Gastrocnemius medialis (tissue), 4 donors: ENCODE measurements around the gene GGA1. TPM values are rescaled to one million over a fixed set of nuclear protein-coding genes. Genes with fewer than 3 reads are reported as not detected.

Experiments
- ATAC-seq, 2 donors: fragments of 150-250 bp; one replicate each; pipeline ENCODE4 v1.9.1; 2016
- DNase-seq, 2 donors: peaks; one replicate each; pipeline ENCODE4 v3.0.0-alpha.2; 2019
- H3K27ac ChIP-seq, 4 donors: fragments of 200-600 bp; sonication (generic); 1 replicate in 1 of 4; 2 replicates in 3 of 4; pipeline ENCODE4 v1.5.1; 2016 to 2018; ENCODE audit warnings: mild to moderate bottlenecking in 2 of 4, moderate library complexity in 1 of 4
- H3K27me3 ChIP-seq, 3 donors: fragments of 200-600 bp; sonication (generic) in 2 of 3; 1 replicate in 1 of 3; 2 replicates in 2 of 3; pipeline versions ENCODE4 v1.5.1 to v1.6.0; 2016 to 2019; ENCODE audit warnings: mild to moderate bottlenecking in 1 of 3, moderate library complexity in 1 of 3
- H3K36me3 ChIP-seq, 2 donors: fragments of 200-600 bp; sonication (generic) in 1 of 2; one replicate each; pipeline ENCODE4 v1.5.1; 2017 to 2018
- H3K4me1 ChIP-seq, 2 donors: fragments of 200-600 bp; sonication (generic) in 1 of 2; one replicate each; pipeline ENCODE4 v1.5.1; 2016 to 2017; ENCODE audit warnings: mild to moderate bottlenecking in 2 of 2
- H3K4me3 ChIP-seq, 4 donors: fragments of 200-600 bp; sonication (generic) in 3 of 4; 1 replicate in 1 of 4; 2 replicates in 3 of 4; pipeline ENCODE4 v1.5.1; 2016 to 2019; ENCODE audit warnings: mild to moderate bottlenecking in 2 of 4
- H3K9me3 ChIP-seq, 3 donors: fragments of 200-600 bp; sonication (generic) in 2 of 3; 1 replicate in 1 of 3; 2 replicates in 2 of 3; pipeline ENCODE4 v1.5.1; 2016 to 2019
- POLR2A ChIP-seq, 2 donors: fragments of 450-650 bp; IDR thresholded peaks; one replicate each; pipeline ENCODE4 v1.6.1; 2017; ENCODE audit warnings: antibody characterized with exemption in 2 of 2, mild to moderate bottlenecking in 2 of 2, moderate library complexity in 2 of 2
- in situ Hi-C, 4 donors: fragments of 200-750 bp; cut with MboI; loops; one replicate each; pipeline versions ENCODE4 v1.15.0 to v1.8.0; 2017; ENCODE audit warnings: low sequenced_read_pairs in 4 of 4
- intact Hi-C: fragments of 100-400 bp; cut with DNase I; formaldehyde crosslinking; loops from one replicate; pipeline ENCODE4 v1.15.1; 2023; ENCODE audit warnings: low total_unique reads
- total RNA-seq, 4 donors: library from RNA; depleted of rRNA; stranded (reverse); fragments of >200 nt; gene quantifications; one replicate each; pipeline versions ENCODE4 v1.1.0 to v1.2.3, GENCODE V29; 2016
- TF ChIP-seq, protein P1 (sequence below), 5 experiments: fragments of 450-650 bp in 3 of 5; fragments of 200-600 bp in 2 of 5; sonication (generic) in 2 of 5; IDR thresholded peaks in 4 of 5; conservative IDR thresholded peaks in 1 of 5; 1 replicate in 4 of 5; 2 replicates in 1 of 5; pipeline ENCODE4 v1.5.1; 2016 to 2019; ENCODE audit warnings: antibody characterized with exemption in 5 of 5, mild to moderate bottlenecking in 3 of 5, moderate library complexity in 3 of 5

The GGA1 gene
- total RNA-seq, 4 donors from 2014 or later: 39.0 to 48.8 (median 45.0) TPM

DNA sequence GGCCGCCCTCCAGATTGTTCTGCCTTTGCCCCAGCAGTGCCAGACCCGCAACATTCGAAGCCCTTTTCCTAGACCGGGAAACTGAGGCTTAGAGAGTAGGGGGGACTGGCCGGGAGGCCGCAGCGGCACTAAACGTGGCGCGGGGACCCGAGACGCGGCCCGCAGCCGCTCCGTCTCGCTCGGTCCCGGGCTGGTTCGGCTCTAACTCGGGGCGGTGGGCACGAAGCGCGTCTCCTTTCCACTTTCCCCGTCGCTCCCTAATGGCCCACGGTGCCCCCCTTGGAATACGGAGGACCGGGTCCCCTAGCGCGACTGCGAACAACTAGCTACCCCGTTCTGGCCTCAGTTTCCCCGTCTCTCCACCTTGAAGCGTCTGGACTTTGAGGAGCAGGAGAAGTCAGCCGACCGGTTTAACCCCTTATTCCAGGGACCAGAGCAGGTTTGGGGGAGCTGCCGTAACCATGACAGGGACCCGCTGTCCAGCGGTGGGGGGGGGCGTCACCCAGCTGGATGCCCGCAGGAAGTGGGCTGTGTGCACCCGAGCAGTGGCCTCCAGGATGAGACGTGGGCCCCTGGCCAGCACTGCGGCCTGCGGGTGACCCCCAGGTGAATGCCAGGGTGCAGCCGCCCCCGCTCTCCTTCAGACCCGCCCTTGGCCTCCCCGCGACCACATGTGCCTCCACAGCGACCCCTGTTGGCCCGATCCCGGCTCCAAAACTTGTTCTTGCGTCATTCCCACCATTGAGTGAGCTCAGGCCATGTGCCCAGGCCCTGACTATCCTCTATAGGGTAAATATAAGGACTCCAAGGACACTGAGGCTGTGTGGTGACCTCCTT is 47.2 kb upstream of the GGA1 start:
- peak; percentile 55 to 73 for DNase-seq
- TF ChIP-seq, protein P1, sequence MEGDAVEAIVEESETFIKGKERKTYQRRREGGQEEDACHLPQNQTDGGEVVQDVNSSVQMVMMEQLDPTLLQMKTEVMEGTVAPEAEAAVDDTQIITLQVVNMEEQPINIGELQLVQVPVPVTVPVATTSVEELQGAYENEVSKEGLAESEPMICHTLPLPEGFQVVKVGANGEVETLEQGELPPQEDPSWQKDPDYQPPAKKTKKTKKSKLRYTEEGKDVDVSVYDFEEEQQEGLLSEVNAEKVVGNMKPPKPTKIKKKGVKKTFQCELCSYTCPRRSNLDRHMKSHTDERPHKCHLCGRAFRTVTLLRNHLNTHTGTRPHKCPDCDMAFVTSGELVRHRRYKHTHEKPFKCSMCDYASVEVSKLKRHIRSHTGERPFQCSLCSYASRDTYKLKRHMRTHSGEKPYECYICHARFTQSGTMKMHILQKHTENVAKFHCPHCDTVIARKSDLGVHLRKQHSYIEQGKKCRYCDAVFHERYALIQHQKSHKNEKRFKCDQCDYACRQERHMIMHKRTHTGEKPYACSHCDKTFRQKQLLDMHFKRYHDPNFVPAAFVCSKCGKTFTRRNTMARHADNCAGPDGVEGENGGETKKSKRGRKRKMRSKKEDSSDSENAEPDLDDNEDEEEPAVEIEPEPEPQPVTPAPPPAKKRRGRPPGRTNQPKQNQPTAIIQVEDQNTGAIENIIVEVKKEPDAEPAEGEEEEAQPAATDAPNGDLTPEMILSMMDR (IDR thresholded peaks at IDR 0.05 in 4 of 5, conservative IDR thresholded peaks at IDR 0.05 in 1 of 5): peak; percentile 34 to 72 (median 67)
- peak; percentile 17 to 36 for TF ChIP-seq POLR2A (IDR thresholded peaks at IDR 0.05)
- H3K27me3 ChIP-seq: peaks cover 17 to 35% (median 29%) of the 10 kb centered on the region in 3 donors
- peak overlapping the region; percentile 63 to 68 (median 66) for H3K4me3 ChIP-seq
- intact Hi-C loops (loop anchor here (2.0 kb wide), 1 partner anchor 15 kb away; no protein-coding TSS in a partner anchor), in situ Hi-C loops (no loop called here)
- no peaks in the 10 kb centered on the region for H3K9me3 ChIP-seq
- H3K27ac ChIP-seq: peak overlapping the region; percentile 83 to 91 (median 86)
- no peaks in the 10 kb centered on the region for H3K36me3 ChIP-seq
- ATAC-seq: peak; percentile 55 to 65
- H3K4me1 ChIP-seq: peaks cover 19% of the 10 kb centered on the region in 2 donors

DNA sequence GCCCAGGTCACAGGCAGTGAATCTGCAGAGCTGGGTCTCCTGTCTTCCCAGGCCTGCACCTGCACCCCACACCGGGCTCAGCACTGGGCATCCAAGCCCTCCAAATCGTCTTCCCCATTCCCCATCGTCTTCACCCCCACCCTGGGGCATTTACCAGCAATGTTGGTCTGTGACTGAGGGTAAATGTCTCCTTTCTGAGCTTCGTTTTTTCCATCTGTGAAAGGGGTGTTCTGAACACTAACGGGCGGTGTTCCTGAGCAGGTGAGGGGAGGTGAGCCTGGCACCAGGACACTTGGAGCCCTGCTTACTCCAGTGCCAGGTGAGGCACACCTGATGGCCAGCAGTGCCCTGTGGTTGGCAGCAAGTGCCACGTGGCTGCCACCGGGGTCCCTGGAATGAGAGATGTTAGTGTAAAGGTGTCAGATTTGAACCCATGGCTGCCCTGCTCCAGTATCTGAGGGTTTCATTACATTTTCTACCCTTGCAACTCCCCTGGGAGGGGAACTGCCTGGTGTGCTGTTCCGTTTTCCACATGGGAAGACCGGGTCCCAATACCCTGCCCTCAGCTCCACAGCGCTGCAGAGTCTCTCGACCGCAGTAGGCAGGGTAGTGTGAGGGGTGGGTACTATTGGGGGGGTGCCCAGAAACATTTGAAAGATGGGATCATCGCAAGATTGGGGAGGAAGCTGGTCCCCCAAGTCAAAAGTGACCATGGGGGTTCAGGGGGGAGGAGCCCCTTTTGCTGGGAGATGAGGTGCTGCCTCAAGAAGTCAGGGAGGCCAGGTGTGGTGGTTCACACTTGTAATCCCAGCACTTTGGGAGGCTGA is 46.4 kb upstream of the GGA1 start:
- Histone ChIP-seq H3K27me3 (peaks cover 17 to 33% (median 29%) of the 10 kb centered on the region in 3 donors), H3K4me1 (peaks cover 25 to 27% of the 10 kb centered on the region in 2 donors), H3K4me3 (peak overlapping the region; percentile 19 to 68 (median 65)), H3K9me3 (no peaks in the 10 kb centered on the region), H3K36me3 (no peaks in the 10 kb centered on the region), H3K27ac (peak overlapping the region; percentile 83 to 91 (median 86))
- no peak for TF ChIP-seq POLR2A (IDR thresholded peaks at IDR 0.05)
- TF ChIP-seq, protein P1 (IDR thresholded peaks at IDR 0.05 in 4 of 5, conservative IDR thresholded peaks at IDR 0.05 in 1 of 5): peak in 1 of 5 experiments; percentile 5
- no peak for ATAC-seq
- DNase-seq: no peak
- intact Hi-C loops (no loop called here), in situ Hi-C loops (no loop called here)

DNA sequence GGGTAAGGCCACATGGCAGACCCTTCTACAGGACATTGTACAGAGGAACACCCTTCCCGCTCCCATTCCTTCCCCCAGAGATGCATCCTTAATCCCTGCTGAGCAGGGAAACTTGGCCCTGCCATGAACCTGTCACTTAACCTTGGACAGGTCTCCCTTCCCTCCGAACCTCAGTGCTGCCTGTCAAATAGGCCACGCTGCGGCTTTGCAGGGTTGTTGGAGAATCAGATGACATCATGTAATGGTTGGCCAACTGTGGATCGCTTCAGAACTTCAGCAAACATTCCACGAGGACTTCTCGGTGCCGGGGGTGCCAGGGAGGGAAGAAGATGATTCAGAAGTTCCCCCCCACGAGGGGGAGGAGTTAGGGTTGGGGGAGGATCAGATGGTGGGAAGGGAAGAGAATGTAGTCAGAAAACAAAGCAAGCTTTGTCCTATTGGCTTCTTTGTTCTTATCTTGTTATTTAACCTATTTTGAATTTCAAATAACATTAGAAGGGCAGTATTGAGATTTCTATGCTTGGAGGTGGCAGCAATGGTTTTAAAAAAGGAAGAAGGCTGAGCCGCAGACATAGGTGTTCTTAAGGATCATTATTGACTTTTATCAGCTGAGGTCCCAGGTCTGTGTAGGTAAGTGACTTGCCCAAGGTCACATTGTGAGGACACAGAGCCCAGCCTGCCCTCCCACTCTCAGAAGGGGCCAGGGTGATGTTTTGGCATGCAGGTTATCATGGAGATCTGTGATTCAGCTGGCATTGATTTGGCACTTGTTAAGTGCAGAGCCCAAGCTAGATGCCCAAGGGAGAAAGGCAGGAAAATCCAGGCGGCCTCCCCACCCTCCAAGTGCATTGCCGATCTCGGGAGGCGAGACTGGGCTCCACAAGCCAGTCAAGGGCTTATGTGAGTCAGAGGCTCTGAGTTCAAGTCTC is 45.2 kb upstream of the GGA1 start:
- Histone ChIP-seq H3K4me3 (no peak overlapping the region), H3K27ac (peak overlapping the region; percentile 83 to 91 (median 86))

More for the DNA sequence above, 45.2 kb upstream of the GGA1 start:
- Histone ChIP-seq H3K9me3 (no peaks in the 10 kb centered on the region), H3K27me3 (peaks cover 17 to 33% (median 29%) of the 10 kb centered on the region in 3 donors), H3K36me3 (no peaks in the 10 kb centered on the region), H3K4me1 (peaks cover 25 to 26% of the 10 kb centered on the region in 2 donors)
- in situ Hi-C loops: no loop called here
- DNase-seq: peak; percentile 39 to 66
- ATAC-seq: peak; percentile 19 to 34
- intact Hi-C loops: no loop called here
- TF ChIP-seq, protein P1 (IDR thresholded peaks at IDR 0.05 in 4 of 5, conservative IDR thresholded peaks at IDR 0.05 in 1 of 5): no peak
- TF ChIP-seq POLR2A (IDR thresholded peaks at IDR 0.05): no peak
